ENCODE results near the gene METTL4. TPM values are rescaled to one million over a fixed set of nuclear protein-coding genes. Genes with fewer than 3 reads are reported as not detected.

METTL4 gene
- total and polyA plus RNA-seq, 2 of the 8 experiments (the other 6 are each of a cell fraction or from before 2014, with no cell fraction given), result 8.5 to 11.5 TPM

DNA sequence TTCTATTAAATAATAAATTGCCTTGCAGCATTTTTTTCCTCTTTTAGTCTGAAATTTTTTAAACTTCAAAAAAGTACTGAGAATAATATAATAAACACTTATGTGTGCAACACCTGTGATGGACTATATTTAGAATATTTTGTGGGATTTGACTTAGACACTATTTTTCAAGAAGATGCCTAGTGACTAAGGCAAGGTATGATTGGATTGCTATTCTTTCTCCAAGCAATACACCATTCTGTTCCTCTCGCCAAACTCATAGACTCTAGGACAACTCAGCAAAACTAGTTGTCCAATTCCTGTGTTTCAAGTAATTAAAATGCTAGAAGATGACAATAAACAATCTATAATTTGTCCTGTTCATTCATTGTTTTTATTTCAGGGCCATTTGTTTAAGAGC, 75.9 kb downstream of the METTL4 start:
- no peaks in the 10 kb centered on the region for H3K23me2 ChIP-seq (ENCODE audit: low read depth, low read length)

More for the DNA sequence above, 75.9 kb downstream of the METTL4 start:
- ChIA-PET POLR2A (ENCODE audit: partially characterized antibody) (no interaction called here), CTCF (ENCODE audit: partially characterized antibody) (no interaction called here)
- Histone ChIP-seq H4K20me1 (replicated peaks in 1 of 2; ENCODE audit: control insufficient read depth in 1 of 2, insufficient read depth in 2 of 2, low read length in 2 of 2) (no peaks in the 10 kb centered on the region), H3K18ac (ENCODE audit: extremely low read depth, low read length) (no peak overlapping the region), H2BK5ac (ENCODE audit: low read depth, low read length) (no peak overlapping the region), H3K27me3 (replicated peaks in 1 of 4; ENCODE audit: control insufficient read depth in 3 of 4, extremely low read depth in 1 of 4, insufficient read depth in 3 of 4, low read length in 3 of 4) (no peaks in the 10 kb centered on the region), H3K79me2 (ENCODE audit: control insufficient read depth in 1 of 2, insufficient read depth in 2 of 2, low read length in 2 of 2) (no peaks in the 10 kb centered on the region), H3K9me3 (ENCODE audit: insufficient read depth in 2 of 2, low read depth in 1 of 2, low read length in 1 of 2) (no peaks in the 10 kb centered on the region), H4K5ac (ENCODE audit: insufficient read length, low read depth, low read length) (no peak overlapping the region), H2AFZ (ENCODE audit: low read length) (no peak overlapping the region), H3K4me1 (replicated peaks in 1 of 4; ENCODE audit: control insufficient read depth in 3 of 4, insufficient read depth in 4 of 4, low read length in 3 of 4) (no peaks in the 10 kb centered on the region), H3K4me3 (ENCODE audit: extremely low read depth in 1 of 4, insufficient read depth in 2 of 4, low read depth in 3 of 4, low read length in 4 of 4) (no peak overlapping the region), H3K27ac (ENCODE audit: low read depth, low read length) (no peak overlapping the region), H3K56ac (replicated peaks; ENCODE audit: insufficient read length, low read depth, low read length) (no peak overlapping the region), H3K79me1 (ENCODE audit: low read depth, low read length) (no peaks in the 10 kb centered on the region), H3K23ac (ENCODE audit: insufficient read length) (no peak overlapping the region), H2BK20ac (ENCODE audit: low read length) (no peak overlapping the region), H2BK120ac (replicated peaks; ENCODE audit: low read depth, low read length) (no peak overlapping the region), H4K91ac (replicated peaks; ENCODE audit: insufficient read length, low read length) (no peak overlapping the region), H3K9ac (replicated peaks in 1 of 4; ENCODE audit: extremely low read depth in 1 of 4, low read depth in 3 of 4, low read length in 3 of 4) (no peak overlapping the region), H3K4ac (replicated peaks; ENCODE audit: insufficient read length, low read depth, low read length) (no peak overlapping the region), H3K14ac (ENCODE audit: insufficient read length) (no peak overlapping the region), H4K8ac (ENCODE audit: extremely low read depth, insufficient read depth, low read length) (no peak overlapping the region), H3K4me2 (ENCODE audit: insufficient read depth in 1 of 2, low read depth in 2 of 2, low read length in 2 of 2) (no peak overlapping the region), H3K36me3 (ENCODE audit: control insufficient read depth in 2 of 4, insufficient read depth in 4 of 4, low read length in 3 of 4) (no peaks in the 10 kb centered on the region), H2BK12ac (ENCODE audit: low read depth, low read length) (no peak overlapping the region), H2BK15ac (ENCODE audit: low read length) (no peak overlapping the region), H2AK5ac (ENCODE audit: low read depth, low read length) (no peak overlapping the region)
- FAIRE-seq, result no peak
- TF ChIP-seq HDAC6 (IDR thresholded peaks at IDR 0.05; ENCODE audit: low read depth, low read length) (no peak), ATF2 (IDR thresholded peaks at IDR 0.05; ENCODE audit: low read length) (no peak), CBX8 (IDR thresholded peaks at IDR 0.05; ENCODE audit: borderline replicate concordance, low read depth, low read length) (no peak), JUND (IDR thresholded peaks at IDR 0.05; ENCODE audit: low read length) (no peak), SIX5 (IDR thresholded peaks at IDR 0.05; ENCODE audit: low read depth, low read length) (no peak), SRF (IDR thresholded peaks at IDR 0.05; ENCODE audit: low read depth, low read length) (no peak), CTBP2 (IDR thresholded peaks at IDR 0.05; ENCODE audit: borderline replicate concordance, insufficient read depth, insufficient read length, low read length) (no peak), KDM1A (IDR thresholded peaks at IDR 0.05; ENCODE audit: borderline replicate concordance, low read length) (no peak), RNF2 (IDR thresholded peaks at IDR 0.05; ENCODE audit: borderline replicate concordance, low read depth, low read length, missing control alignments, poor library complexity, severe bottlenecking) (no peak), BRCA1 (IDR thresholded peaks at IDR 0.05; ENCODE audit: low read depth, low read length) (no peak), TAF7 (optimal IDR thresholded peaks at IDR 0.05; ENCODE audit: borderline replicate concordance, low read depth, low read length) (no peak)
- WGBS, 2 experiments (ENCODE audit: extremely low coverage in 1 of 2, insufficient coverage in 1 of 2, insufficient read length in 1 of 2, insufficient replicate concordance in 2 of 2, low coverage in 1 of 2, low lambda C conversion rate in 2 of 2, missing lambda C conversion rate in 1 of 2), result 85% methylated on average over 1 of the region's 1 CpG; no CpG with 5 or more reads in 1 of the 2 experiments
- DNase-seq (ENCODE audit: low read depth in 1 of 2, low spot score in 2 of 2), result no peak

Data from H1 (cell line).